ENCODE results near the gene MYF5. TPM values are rescaled to one million over a fixed set of nuclear protein-coding genes. Genes with fewer than 3 reads are reported as not detected.

The MYF5 gene
- total and polyA plus RNA-seq, 2 of the 4 experiments (the other 2 are of a cell fraction), result not detected

- H3K14ac ChIP-seq (replicated peaks; ENCODE audit: low read depth, low read length), result no peak overlapping the region
- H2BK15ac ChIP-seq (ENCODE audit: low read depth, low read length), result no peak overlapping the region
- H2BK5ac ChIP-seq (ENCODE audit: low read depth, low read length, poor library complexity, severe bottlenecking), result no peak overlapping the region
- no peaks in the 10 kb centered on the region for H3K27me3 ChIP-seq (ENCODE audit: control insufficient read depth, insufficient read depth, low read length)
- no peaks in the 10 kb centered on the region for H3K4me1 ChIP-seq (ENCODE audit: control insufficient read depth, insufficient read depth, low read length)
- no peak overlapping the region for H3K18ac ChIP-seq (ENCODE audit: low read depth, low read length)
- intact Hi-C loops (cut with micrococcal nuclease) (no loop called here), in situ Hi-C loops (cut with MboI; ENCODE audit: low sequenced_read_pairs) (no loop called here), dilution Hi-C loops (cut with HindIII; ENCODE audit: low sequenced_read_pairs, unreplicated experiment) (no loop called here)
- no peaks in the 10 kb centered on the region for H3K9me1 ChIP-seq (ENCODE audit: insufficient read depth, low read length)
- H3K23ac ChIP-seq (ENCODE audit: low read depth, low read length), result no peak overlapping the region
- no peak overlapping the region for H3K4me3 ChIP-seq (ENCODE audit: insufficient read depth, low read depth, low read length)
- H4K91ac ChIP-seq (ENCODE audit: insufficient read depth, low read depth, low read length), result no peak overlapping the region
- no peak overlapping the region for H2BK120ac ChIP-seq (ENCODE audit: low read depth, low read length)
- no peak overlapping the region for H3K4ac ChIP-seq (ENCODE audit: low read depth, low read length)
- no peak overlapping the region for H3K27ac ChIP-seq (ENCODE audit: insufficient read depth, low read length)
- H3K9ac ChIP-seq (ENCODE audit: low read depth, low read length), result no peak overlapping the region
- no peak overlapping the region for H3K56ac ChIP-seq (ENCODE audit: extremely low read depth, insufficient read depth, low read length)
- H3K79me1 ChIP-seq (ENCODE audit: low read depth in 1 of 2, low read length in 2 of 2), result no peaks in the 10 kb centered on the region
- ATAC-seq (ENCODE audit: low read depth) (no peak), DNase-seq (no peak)
- no TSS peak for BruUV-seq (replicated peaks)
- H3K9me3 ChIP-seq (ENCODE audit: control insufficient read depth, insufficient read depth, low read length), result no peaks in the 10 kb centered on the region
- no peak overlapping the region for H4K8ac ChIP-seq (ENCODE audit: low read depth in 2 of 2, low read length in 2 of 2)
- 93% methylated on average over 3 of the region's 20 CpGs; no CpG with 5 or more reads in 1 of the 2 experiments for WGBS, 2 experiments (ENCODE audit: extremely low coverage in 2 of 2, insufficient read length in 1 of 2)
- no peak overlapping the region for H2AK9ac ChIP-seq (replicated peaks; ENCODE audit: low read depth, low read length, poor library complexity)
- POLR2A ChIA-PET (ENCODE audit: unreplicated experiment), result no interaction called here
- no peak overlapping the region for H2BK20ac ChIP-seq (ENCODE audit: low read depth, low read length)
- CTCF ChIA-PET, result no interaction called here
- no peak overlapping the region for H3K4me2 ChIP-seq (ENCODE audit: low read depth, low read length)
- H2AFZ ChIP-seq (replicated peaks; ENCODE audit: low read length, poor library complexity), result no peak overlapping the region
- no peaks in the 10 kb centered on the region for H4K20me1 ChIP-seq (ENCODE audit: insufficient read depth, low read length)
- no peak overlapping the region for H4K5ac ChIP-seq (ENCODE audit: low read depth, low read length)
- H2AK5ac ChIP-seq (ENCODE audit: low read depth, low read length), result no peak overlapping the region
- no peaks in the 10 kb centered on the region for H3K36me3 ChIP-seq (ENCODE audit: control insufficient read depth, insufficient read depth, low read length)
- TF ChIP-seq CTCF (conservative IDR thresholded peaks at IDR 0.05; ENCODE audit: low read depth, low read length) (no peak), MAZ (IDR thresholded peaks at IDR 0.05; ENCODE audit: borderline replicate concordance, low read depth, low read length) (no peak), BHLHE40 (IDR thresholded peaks at IDR 0.05; ENCODE audit: low read depth, low read length) (no peak), CHD1 (IDR thresholded peaks at IDR 0.05; ENCODE audit: low read depth, low read length) (no peak), MXI1 (IDR thresholded peaks at IDR 0.05; ENCODE audit: borderline replicate concordance, low read depth, low read length) (no peak), RCOR1 (IDR thresholded peaks at IDR 0.05; ENCODE audit: insufficient replicate concordance, low read length) (no peak), USF2 (IDR thresholded peaks at IDR 0.05; ENCODE audit: low read depth, low read length) (no peak), CEBPB (IDR thresholded peaks at IDR 0.05; ENCODE audit: low read depth, low read length) (no peak), RFX5 (IDR thresholded peaks at IDR 0.05; ENCODE audit: low read depth, low read length) (no peak), ELK1 (IDR thresholded peaks at IDR 0.05; ENCODE audit: borderline replicate concordance, low read depth, low read length) (no peak), FOS (IDR thresholded peaks at IDR 0.05; ENCODE audit: low read depth, low read length) (no peak), NFE2L2 (IDR thresholded peaks at IDR 0.05; ENCODE audit: low read depth, low read length) (no peak), MAFK (IDR thresholded peaks at IDR 0.05; ENCODE audit: low read depth, low read length) (no peak), POLR2A (IDR thresholded peaks at IDR 0.05; ENCODE audit: low read depth, low read length) (no peak), SMC3 (IDR thresholded peaks at IDR 0.05; ENCODE audit: low read depth, low read length) (no peak)
Measured at GRCh38 chr12:80709811-80710726, 6.6 kb upstream of the MYF5 start.
